ENCODE measurements around the gene ADCY9.

The ADCY9 gene

GRCh38 chr16:4090351-4090851 is 25.8 kb downstream of the ADCY9 start:
- H3K27ac ChIP-seq, result no peak overlapping the region
- H3K27me3 ChIP-seq (ENCODE audit: insufficient read depth, low read depth), result no peaks in the 10 kb centered on the region
- TF ChIP-seq CTCF (conservative IDR thresholded peaks at IDR 0.05; ENCODE audit: low read depth, low read length), result no peak
- no peaks in the 10 kb centered on the region for H3K79me2 ChIP-seq (ENCODE audit: insufficient read depth, low read depth)
- H3K4me2 ChIP-seq, result no peak overlapping the region
- H3K4me1 ChIP-seq (ENCODE audit: low read depth, poor library complexity, severe bottlenecking), result no peaks in the 10 kb centered on the region
- H3K36me3 ChIP-seq (ENCODE audit: insufficient read depth), result no peaks in the 10 kb centered on the region
- H3K9ac ChIP-seq, result no peak overlapping the region
- no peak overlapping the region for H2AFZ ChIP-seq (ENCODE audit: low read depth)
- no peaks in the 10 kb centered on the region for H4K20me1 ChIP-seq (ENCODE audit: insufficient read depth)
- H3K4me3 ChIP-seq (IDR thresholded peaks at IDR 0.05; ENCODE audit: insufficient read depth, low read depth, low read length), result no peak overlapping the region

- H3K36me3 ChIP-seq (ENCODE audit: insufficient read depth), result no peaks in the 10 kb centered on the region
- no peak overlapping the region for H3K9ac ChIP-seq
- H3K4me2 ChIP-seq, result no peak overlapping the region
- H4K20me1 ChIP-seq (ENCODE audit: insufficient read depth), result no peaks in the 10 kb centered on the region
- H3K79me2 ChIP-seq (ENCODE audit: insufficient read depth, low read depth), result no peaks in the 10 kb centered on the region
- H3K4me1 ChIP-seq (ENCODE audit: low read depth, poor library complexity, severe bottlenecking), result no peaks in the 10 kb centered on the region
- H3K4me3 ChIP-seq (IDR thresholded peaks at IDR 0.05; ENCODE audit: insufficient read depth, low read depth, low read length), result no peak overlapping the region
- H3K27ac ChIP-seq, result no peak overlapping the region
- TF ChIP-seq CTCF (conservative IDR thresholded peaks at IDR 0.05; ENCODE audit: low read depth, low read length), result no peak
- no peak overlapping the region for H2AFZ ChIP-seq (ENCODE audit: low read depth)
- H3K27me3 ChIP-seq (ENCODE audit: insufficient read depth, low read depth), result no peaks in the 10 kb centered on the region
Observed at GRCh38 chr16:4089811-4090301, 26.4 kb downstream of the ADCY9 start.

GRCh38 chr16:4089251-4089810 is 26.9 kb downstream of the ADCY9 start:
- H3K4me3 ChIP-seq (IDR thresholded peaks at IDR 0.05; ENCODE audit: insufficient read depth, low read depth, low read length), result no peak overlapping the region
- H4K20me1 ChIP-seq (ENCODE audit: insufficient read depth), result no peaks in the 10 kb centered on the region
- H3K9ac ChIP-seq, result no peak overlapping the region
- no peak for TF ChIP-seq CTCF (conservative IDR thresholded peaks at IDR 0.05; ENCODE audit: low read depth, low read length)
- no peak overlapping the region for H3K27ac ChIP-seq
- no peaks in the 10 kb centered on the region for H3K4me1 ChIP-seq (ENCODE audit: low read depth, poor library complexity, severe bottlenecking)
- no peak overlapping the region for H2AFZ ChIP-seq (ENCODE audit: low read depth)
- no peaks in the 10 kb centered on the region for H3K27me3 ChIP-seq (ENCODE audit: insufficient read depth, low read depth)
- H3K4me2 ChIP-seq, result no peak overlapping the region
- no peaks in the 10 kb centered on the region for H3K79me2 ChIP-seq (ENCODE audit: insufficient read depth, low read depth)
- no peaks in the 10 kb centered on the region for H3K36me3 ChIP-seq (ENCODE audit: insufficient read depth)

GRCh38 chr16:4087990-4088577 is 28.2 kb downstream of the ADCY9 start:
- no peak overlapping the region for H3K9ac ChIP-seq
- H3K4me2 ChIP-seq, result no peak overlapping the region
- no peaks in the 10 kb centered on the region for H3K27me3 ChIP-seq (ENCODE audit: insufficient read depth, low read depth)
- H3K79me2 ChIP-seq (ENCODE audit: insufficient read depth, low read depth), result no peaks in the 10 kb centered on the region
- no peak overlapping the region for H2AFZ ChIP-seq (ENCODE audit: low read depth)
- no peaks in the 10 kb centered on the region for H3K36me3 ChIP-seq (ENCODE audit: insufficient read depth)
- H4K20me1 ChIP-seq (ENCODE audit: insufficient read depth), result no peaks in the 10 kb centered on the region
- H3K4me3 ChIP-seq (IDR thresholded peaks at IDR 0.05; ENCODE audit: insufficient read depth, low read depth, low read length), result no peak overlapping the region
- no peak for TF ChIP-seq CTCF (conservative IDR thresholded peaks at IDR 0.05; ENCODE audit: low read depth, low read length)
- no peaks in the 10 kb centered on the region for H3K4me1 ChIP-seq (ENCODE audit: low read depth, poor library complexity, severe bottlenecking)
- H3K27ac ChIP-seq, result no peak overlapping the region
